Endothelial cell of umbilical vein (primary cell): ENCODE data around the gene RRP1B. TPM values are rescaled to one million over a fixed set of nuclear protein-coding genes. Genes with fewer than 3 reads are reported as not detected.

ENCODE experiments used
- BruUV-seq: library from RNA; stranded (reverse); fragments of 400-500 nt; replicated peaks from 2 replicates; lab custom pipeline; 2021; lab: Mats Ljungman, UMichigan
- CTCF ChIA-PET: fragments of 300-600, 350-600 bp; sonication (Branson Sonifier 250); formaldehyde crosslinking; loops from one replicate; lab custom pipeline; 2021; ENCODE audit warnings: antibody characterized with exemption, inconsistent platforms; lab: Charles Lee
- POLR2A ChIA-PET: fragments of 300-600, 350-600 bp; sonication (Branson Sonifier 250); formaldehyde crosslinking; loops from one replicate; lab custom pipeline; 2021; ENCODE audit warnings: antibody characterized with exemption, inconsistent platforms; lab: Charles Lee
- DNase-seq: peaks from one replicate; pipeline ENCODE4 v3.0.0-alpha.2; 2011; ENCODE audit warnings: low read depth, low spot score
- FAIRE-seq: peaks from 2 replicates; lab custom pipeline; 2011; peaks lifted over from hg19 to GRCh38; lab: Jason Lieb, UNC
- H2AFZ ChIP-seq: 2 replicates; pipeline ENCODE4 v1.6.0; 2012; ENCODE audit warnings: low read depth, low read length, control low read depth, inconsistent platforms
- H3K27ac ChIP-seq: 2 replicates; pipeline ENCODE4 v1.5.1; 2011; ENCODE audit warnings: low read depth, mild to moderate bottlenecking, control low read depth, low read length, moderate library complexity; ENCODE audit not compliant: insufficient read depth
- H3K27me3 ChIP-seq, 2 experiments: 2 replicates each; pipeline versions ENCODE4 v1.6.0 to v1.6.1; 2011; ENCODE audit warnings: low read length in 2 of 2, mixed read lengths in 1 of 2; ENCODE audit not compliant: control insufficient read depth in 2 of 2, insufficient read depth in 2 of 2
- H3K36me3 ChIP-seq, 2 experiments: 2 replicates in 1 of 2; 3 replicates in 1 of 2; pipeline ENCODE4 v1.5.1; 2011; ENCODE audit warnings: low read length in 2 of 2, mild to moderate bottlenecking in 1 of 2, moderate library complexity in 1 of 2; ENCODE audit not compliant: control insufficient read depth in 2 of 2, insufficient read depth in 2 of 2; ENCODE audit errors: extremely low read depth in 1 of 2
- H3K4me1 ChIP-seq: 3 replicates; pipeline ENCODE4 v1.5.1; 2011; ENCODE audit warnings: mild to moderate bottlenecking, low read length; ENCODE audit not compliant: control insufficient read depth, insufficient read depth; ENCODE audit errors: extremely low read depth
- H3K4me2 ChIP-seq: 2 replicates; pipeline ENCODE4 v1.6.1; 2011; ENCODE audit warnings: low read length, control low read depth, mixed read lengths; ENCODE audit not compliant: insufficient read depth
- H3K4me3 ChIP-seq, 3 experiments: fragments of 200-600 bp in 1 of 3; sonication (generic), shearing (Covaris generic) in 1 of 3; replicated peaks in 1 of 3; 2 replicates each; pipeline ENCODE4 v1.5.1; 2011 to 2016; ENCODE audit warnings: control low read depth in 3 of 3, low read length in 3 of 3, mild to moderate bottlenecking in 2 of 3, inconsistent platforms in 1 of 3, low read depth in 1 of 3, moderate library complexity in 1 of 3; ENCODE audit not compliant: insufficient read depth in 1 of 3
- H3K79me2 ChIP-seq: 2 replicates; pipeline ENCODE4 v1.6.0; 2012; ENCODE audit warnings: low read length, inconsistent platforms; ENCODE audit not compliant: control insufficient read depth, insufficient read depth
- H3K9ac ChIP-seq: replicated peaks from 2 replicates; pipeline ENCODE3; 2011; ENCODE audit warnings: low read length, control low read depth; ENCODE audit not compliant: insufficient read depth; ENCODE audit errors: extremely low read depth
- H3K9me1 ChIP-seq: replicated peaks from 3 replicates; pipeline ENCODE4 v1.6.0; 2011; ENCODE audit warnings: mild to moderate bottlenecking, low read length; ENCODE audit not compliant: control insufficient read depth, insufficient read depth; ENCODE audit errors: extremely low read depth
- H3K9me3 ChIP-seq: replicated peaks from 2 replicates; pipeline ENCODE4 v1.5.1; 2012; ENCODE audit warnings: low read length, inconsistent platforms; ENCODE audit not compliant: control insufficient read depth, insufficient read depth
- H4K20me1 ChIP-seq: replicated peaks from 2 replicates; pipeline ENCODE3; 2011; ENCODE audit warnings: mild to moderate bottlenecking, low read length; ENCODE audit not compliant: control insufficient read depth, insufficient read depth; ENCODE audit errors: extremely low read depth
- EZH2 ChIP-seq: IDR thresholded peaks from 2 replicates; pipeline ENCODE4 v1.6.1; 2012; ENCODE audit warnings: borderline replicate concordance, low read depth, mild to moderate bottlenecking, moderate library complexity, low read length, inconsistent platforms; ENCODE audit not compliant: severe bottlenecking
- FOS ChIP-seq: IDR thresholded peaks from 2 replicates; pipeline ENCODE4 v1.6.1; 2011; ENCODE audit warnings: mild to moderate bottlenecking, low read length, moderate library complexity, borderline replicate concordance; ENCODE audit not compliant: insufficient read depth
- GATA2 ChIP-seq: IDR thresholded peaks from 2 replicates; pipeline ENCODE4 v1.7.0; 2011; ENCODE audit warnings: low read depth, mild to moderate bottlenecking, moderate library complexity, mixed read lengths, low read length; ENCODE audit not compliant: insufficient read length, insufficient read depth
- JUN ChIP-seq: IDR thresholded peaks from 2 replicates; pipeline ENCODE4 v1.6.1; 2011; ENCODE audit warnings: borderline replicate concordance, low read depth; ENCODE audit not compliant: insufficient read length, insufficient read depth
- MYC ChIP-seq: IDR thresholded peaks from one replicate; pipeline ENCODE4 v1.6.1; 2011; ENCODE audit warnings: mild to moderate bottlenecking, low read depth, low read length
- POLR2A ChIP-seq: IDR thresholded peaks from 2 replicates; pipeline ENCODE4 v1.6.1; 2012; ENCODE audit warnings: low read depth, mild to moderate bottlenecking, control low read depth, low read length
- POLR2AphosphoS5 ChIP-seq: IDR thresholded peaks from 2 replicates; pipeline ENCODE4 v1.6.1; 2012; ENCODE audit warnings: low read depth, mild to moderate bottlenecking, control low read depth, low read length, moderate library complexity; ENCODE audit not compliant: insufficient read depth
- dilution Hi-C: fragments of 300-500 bp; cut with MboI; formaldehyde crosslinking; loops from one replicate; pipeline ENCODE4 v1.15.0; 2019; ENCODE audit warnings: low sequenced_read_pairs; ENCODE audit not compliant: extremely low pct_ligation_motif_present
- intact Hi-C: fragments of 100-400 bp; cut with micrococcal nuclease; formaldehyde crosslinking; loops from one replicate; pipeline ENCODE4 v1.10.0; 2022
- polyA plus RNA-seq, 4 experiments: library from polyadenylated mRNA; depleted of rRNA in 3 of 4; stranded (reverse) in 3 of 4; unstranded in 1 of 4; fragments of >200 nt; gene quantifications; 2 replicates each; pipeline versions ENCODE4 v1.2.1 to v1.2.3, GENCODE V29; 2011 to 2012; ENCODE audit warnings: missing spikeins in 1 of 4
- total RNA-seq: library from RNA; stranded (reverse); gene quantifications from 2 replicates; pipeline ENCODE4 v1.2.3, GENCODE V29; 2021
- TF ChIP-seq, protein P1 (sequence below), 2 donors: IDR thresholded peaks; 1 replicate in 1 of 2; 2 replicates in 1 of 2; pipeline ENCODE4 v1.5.1; 2011; ENCODE audit warnings: low read length in 2 of 2, mild to moderate bottlenecking in 2 of 2, moderate library complexity in 2 of 2, control low read depth in 1 of 2, inconsistent platforms in 1 of 2, low read depth in 1 of 2; ENCODE audit not compliant: insufficient read depth in 1 of 2; ENCODE audit errors: extremely low read depth in 1 of 2
- TF ChIP-seq, protein P2 (sequence below): IDR thresholded peaks from 2 replicates; pipeline ENCODE4 v1.6.1; 2011; ENCODE audit not compliant: insufficient read depth, insufficient read length

Gene RRP1B
- total and polyA plus RNA-seq, 2 donors (not counting 3 experiments of a cell fraction or from before 2014, with no cell fraction given), result 13.0 to 39.9 TPM

- no peaks in the 10 kb centered on the region for H3K27me3 ChIP-seq
- FAIRE-seq, result no peak
- intact Hi-C loops, result no loop called here
- H3K9me1 ChIP-seq, result no peaks in the 10 kb centered on the region
- H3K4me1 ChIP-seq, result peaks cover 4% of the 10 kb centered on the region
- no peak overlapping the region for H3K4me3 ChIP-seq
- DNase-seq, result no peak
- peaks cover 26 to 61% of the 10 kb centered on the region in 2 experiments for H3K36me3 ChIP-seq
- TF ChIP-seq FOS, result no peak
- TF ChIP-seq EZH2, result no peak
- TF ChIP-seq POLR2A, result no peak
- TF ChIP-seq, protein P1, sequence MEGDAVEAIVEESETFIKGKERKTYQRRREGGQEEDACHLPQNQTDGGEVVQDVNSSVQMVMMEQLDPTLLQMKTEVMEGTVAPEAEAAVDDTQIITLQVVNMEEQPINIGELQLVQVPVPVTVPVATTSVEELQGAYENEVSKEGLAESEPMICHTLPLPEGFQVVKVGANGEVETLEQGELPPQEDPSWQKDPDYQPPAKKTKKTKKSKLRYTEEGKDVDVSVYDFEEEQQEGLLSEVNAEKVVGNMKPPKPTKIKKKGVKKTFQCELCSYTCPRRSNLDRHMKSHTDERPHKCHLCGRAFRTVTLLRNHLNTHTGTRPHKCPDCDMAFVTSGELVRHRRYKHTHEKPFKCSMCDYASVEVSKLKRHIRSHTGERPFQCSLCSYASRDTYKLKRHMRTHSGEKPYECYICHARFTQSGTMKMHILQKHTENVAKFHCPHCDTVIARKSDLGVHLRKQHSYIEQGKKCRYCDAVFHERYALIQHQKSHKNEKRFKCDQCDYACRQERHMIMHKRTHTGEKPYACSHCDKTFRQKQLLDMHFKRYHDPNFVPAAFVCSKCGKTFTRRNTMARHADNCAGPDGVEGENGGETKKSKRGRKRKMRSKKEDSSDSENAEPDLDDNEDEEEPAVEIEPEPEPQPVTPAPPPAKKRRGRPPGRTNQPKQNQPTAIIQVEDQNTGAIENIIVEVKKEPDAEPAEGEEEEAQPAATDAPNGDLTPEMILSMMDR (IDR thresholded peaks at IDR 0.05; ENCODE audit: extremely low read depth in 1 of 2, insufficient read depth in 1 of 2, low read depth in 1 of 2, low read length in 2 of 2), result no peak
- TF ChIP-seq, protein P2, sequence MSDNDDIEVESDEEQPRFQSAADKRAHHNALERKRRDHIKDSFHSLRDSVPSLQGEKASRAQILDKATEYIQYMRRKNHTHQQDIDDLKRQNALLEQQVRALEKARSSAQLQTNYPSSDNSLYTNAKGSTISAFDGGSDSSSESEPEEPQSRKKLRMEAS, result no peak
- TF ChIP-seq JUN, result no peak
- TF ChIP-seq POLR2AphosphoS5, result no peak
- no peak for TF ChIP-seq GATA2
- no peak for TF ChIP-seq MYC
- H3K9ac ChIP-seq, result no peak overlapping the region
- H2AFZ ChIP-seq, result no peak overlapping the region
- H3K4me2 ChIP-seq, result no peak overlapping the region
- no peaks in the 10 kb centered on the region for H4K20me1 ChIP-seq
- no TSS peak for BruUV-seq
- ChIA-PET POLR2A (no interaction called here), CTCF (no interaction called here)
- H3K79me2 ChIP-seq, result no peaks in the 10 kb centered on the region
- dilution Hi-C loops, result no loop called here
- H3K27ac ChIP-seq, result no peak overlapping the region
- no peaks in the 10 kb centered on the region for H3K9me3 ChIP-seq
Observed at GRCh38 chr21:43688906-43689305, 29.5 kb downstream of the RRP1B start.
